Panc1 (cell line): ENCODE results near the gene AFDN. TPM values are rescaled to one million over a fixed set of nuclear protein-coding genes. Genes with fewer than 3 reads are reported as not detected.

Experiments used
- ATAC-seq: fragments of 200-7000 bp; cut with Tn5 transposase; 2 replicates; pipeline ENCODE4 v1.9.1; 2020; ENCODE audit warnings: mild to moderate bottlenecking, moderate library complexity
- BruUV-seq: library from RNA; stranded (reverse); fragments of 400-500 nt; replicated peaks from 2 replicates; lab custom pipeline; 2021; lab: Mats Ljungman, UMichigan
- CTCF ChIA-PET: fragments of 300-600 bp; sonication (Branson Sonifier 250); formaldehyde crosslinking; loops from one replicate; lab custom pipeline; 2022; ENCODE audit warnings: antibody characterized with exemption; lab: Charles Lee
- POLR2A ChIA-PET: fragments of 300-600 bp; sonication (Branson Sonifier 250); formaldehyde crosslinking; loops from one replicate; lab custom pipeline; 2022; ENCODE audit warnings: antibody characterized with exemption; lab: Charles Lee
- DNase-seq: peaks from one replicate; pipeline ENCODE4 v3.0.0-alpha.2; 2010; ENCODE audit warnings: low read depth, low spot score
- H3K27ac ChIP-seq: 2 replicates; pipeline ENCODE4 v1.5.1; 2011; ENCODE audit warnings: mild to moderate bottlenecking, low read length, inconsistent platforms
- H3K27me3 ChIP-seq: fragments of 200-500 bp; sonication (Bioruptor generic); 2 replicates; pipeline ENCODE4 v1.6.0; 2014; ENCODE audit warnings: low read length, inconsistent platforms; ENCODE audit not compliant: control insufficient read depth, insufficient read depth
- H3K36me3 ChIP-seq: fragments of 200-500 bp; sonication (Bioruptor generic); 2 replicates; pipeline ENCODE4 v1.5.1; 2014; ENCODE audit warnings: inconsistent platforms, mild to moderate bottlenecking, low read length, moderate library complexity; ENCODE audit not compliant: control insufficient read depth, insufficient read depth
- H3K4me1 ChIP-seq: 2 replicates; pipeline ENCODE4 v1.5.1; 2011; ENCODE audit warnings: inconsistent platforms, mild to moderate bottlenecking, low read length, moderate library complexity; ENCODE audit not compliant: control insufficient read depth, insufficient read depth
- H3K4me3 ChIP-seq, 2 experiments: 2 replicates each; pipeline ENCODE4 v1.5.1; 2011 to 2012; ENCODE audit warnings: low read depth in 2 of 2, low read length in 2 of 2, mild to moderate bottlenecking in 2 of 2, inconsistent platforms in 1 of 2, moderate library complexity in 1 of 2
- H3K9me3 ChIP-seq: fragments of 200-500 bp; sonication (Bioruptor generic); 2 replicates; pipeline ENCODE4 v1.5.1; 2014; ENCODE audit warnings: low read depth, mild to moderate bottlenecking, inconsistent platforms, low read length, moderate library complexity; ENCODE audit not compliant: control insufficient read depth, insufficient read depth
- CTCF ChIP-seq: fragments of 450-650 bp; IDR thresholded peaks from 2 replicates; pipeline ENCODE4 v1.5.1; 2017; ENCODE audit warnings: mild to moderate bottlenecking
- POLR2AphosphoS5 ChIP-seq: IDR thresholded peaks from 2 replicates; pipeline ENCODE4 v1.6.1; 2012; ENCODE audit warnings: mild to moderate bottlenecking, low read depth, low read length, moderate library complexity
- REST ChIP-seq, 2 experiments: IDR thresholded peaks; 2 replicates each; pipeline ENCODE4 v1.6.1; 2011 to 2012; ENCODE audit warnings: low read depth in 2 of 2, control low read depth in 1 of 2, low read length in 1 of 2, mild to moderate bottlenecking in 1 of 2, moderate library complexity in 1 of 2; ENCODE audit not compliant: insufficient read depth in 1 of 2
- SIN3A ChIP-seq: IDR thresholded peaks from 2 replicates; pipeline ENCODE4 v1.6.1; 2012; ENCODE audit warnings: low read depth, mild to moderate bottlenecking, low read length, moderate library complexity, borderline replicate concordance; ENCODE audit not compliant: insufficient read depth
- TCF7L2 ChIP-seq: IDR thresholded peaks from 2 replicates; pipeline ENCODE4 v1.6.1; 2011; ENCODE audit warnings: mild to moderate bottlenecking, low read depth, low read length, inconsistent platforms
- in situ Hi-C: cut with HindIII; loops from 2 replicates; pipeline ENCODE4 v1.10.0; 2016; ENCODE audit warnings: low sequenced_read_pairs, low pct_unique_long_range_greater_than_20kb
- intact Hi-C: fragments of 100-400 bp; cut with micrococcal nuclease; formaldehyde crosslinking; loops from one replicate; pipeline ENCODE4 v1.10.0; 2022; ENCODE audit not compliant: unreplicated experiment
- total RNA-seq: library from RNA; stranded (reverse); gene quantifications from one replicate; pipeline ENCODE4 v1.2.1, GENCODE V29; 2021; ENCODE audit not compliant: unreplicated experiment

Gene AFDN
- total RNA-seq, 1 experiment from 2014 or later, result 143 TPM

GRCh38 chr6:167801263-167801662 lies 25.4 kb upstream of the AFDN start:
- Histone ChIP-seq H3K4me1 (no peaks in the 10 kb centered on the region), H3K36me3 (no peaks in the 10 kb centered on the region), H3K27me3 (no peaks in the 10 kb centered on the region), H3K9me3 (no peaks in the 10 kb centered on the region), H3K4me3 (no peak overlapping the region), H3K27ac (no peak overlapping the region)
- POLR2A ChIA-PET, result no interaction called here
- intact Hi-C loops, result no loop called here
- ATAC-seq (no peak), DNase-seq (no peak)
- CTCF ChIA-PET, result no interaction called here
- in situ Hi-C loops, result no loop called here
- no TSS peak for BruUV-seq
- TF ChIP-seq CTCF (no peak), SIN3A (no peak), REST (IDR thresholded peaks at IDR 0.05; ENCODE audit: insufficient read depth in 1 of 2, low read depth in 2 of 2, low read length in 1 of 2) (no peak), TCF7L2 (no peak), POLR2AphosphoS5 (no peak)

GRCh38 chr6:167802339-167802738 lies 24.4 kb upstream of the AFDN start:
- intact Hi-C loops, result no loop called here
- no peak overlapping the region for H3K27ac ChIP-seq

More at GRCh38 chr6:167802339-167802738, 24.4 kb upstream of the AFDN start:
- no peak for ATAC-seq
- Histone ChIP-seq H3K36me3 (no peaks in the 10 kb centered on the region), H3K9me3 (no peaks in the 10 kb centered on the region), H3K4me3 (no peak overlapping the region), H3K4me1 (no peaks in the 10 kb centered on the region), H3K27me3 (no peaks in the 10 kb centered on the region)
- TF ChIP-seq TCF7L2 (no peak), REST (IDR thresholded peaks at IDR 0.05; ENCODE audit: insufficient read depth in 1 of 2, low read depth in 2 of 2, low read length in 1 of 2) (no peak), SIN3A (no peak), CTCF (no peak), POLR2AphosphoS5 (no peak)
- ChIA-PET CTCF (no interaction called here), POLR2A (no interaction called here)
- in situ Hi-C loops, result no loop called here
- DNase-seq, result no peak
- BruUV-seq, result no TSS peak
